WTC11 (cell line): ENCODE results near the gene RHOA.

Experiments
- CTCF ChIP-seq: fragments of 200-600 bp; IDR thresholded peaks from 2 replicates; pipeline ENCODE4 v1.8.0; 2022; ENCODE audit warnings: antibody characterized with exemption
- EMX1 ChIP-seq: fragments of 250-450 bp; sonication (Bioruptor Pico); IDR thresholded peaks from 2 replicates; pipeline ENCODE4 v1.8.0; 2021; ENCODE audit warnings: mild to moderate bottlenecking
- ETV6 ChIP-seq: sonication (generic); formaldehyde crosslinking; IDR thresholded peaks from 2 replicates; pipeline ENCODE4 v1.8.1; 2022; ENCODE audit warnings: mild to moderate bottlenecking, missing genetic modification reagents
- TF ChIP-seq, protein P1 (sequence below): sonication (generic); formaldehyde crosslinking; IDR thresholded peaks from 2 replicates; pipeline ENCODE4 v1.8.1; 2022; ENCODE audit warnings: low read depth, missing genetic modification reagents, borderline replicate concordance

GRCh38 chr3:49351521-49352011 lies 60.2 kb downstream of the RHOA start:
- TF ChIP-seq CTCF: no peak
- no peak for TF ChIP-seq EMX1 (CRISPR knock-in tag)
- no peak for TF ChIP-seq ETV6 (CRISPR knock-in tag)
- TF ChIP-seq, protein P1, sequence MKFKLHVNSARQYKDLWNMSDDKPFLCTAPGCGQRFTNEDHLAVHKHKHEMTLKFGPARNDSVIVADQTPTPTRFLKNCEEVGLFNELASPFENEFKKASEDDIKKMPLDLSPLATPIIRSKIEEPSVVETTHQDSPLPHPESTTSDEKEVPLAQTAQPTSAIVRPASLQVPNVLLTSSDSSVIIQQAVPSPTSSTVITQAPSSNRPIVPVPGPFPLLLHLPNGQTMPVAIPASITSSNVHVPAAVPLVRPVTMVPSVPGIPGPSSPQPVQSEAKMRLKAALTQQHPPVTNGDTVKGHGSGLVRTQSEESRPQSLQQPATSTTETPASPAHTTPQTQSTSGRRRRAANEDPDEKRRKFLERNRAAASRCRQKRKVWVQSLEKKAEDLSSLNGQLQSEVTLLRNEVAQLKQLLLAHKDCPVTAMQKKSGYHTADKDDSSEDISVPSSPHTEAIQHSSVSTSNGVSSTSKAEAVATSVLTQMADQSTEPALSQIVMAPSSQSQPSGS (CRISPR knock-in tag): no peak
